Hepatic stellate cell (primary cell): Measurements from ENCODE around the gene AMD1.
"Not testable (repeated sequence)": the region's sequence is repeated elsewhere in the genome, so short reads cannot be mapped to it uniquely, and the experiment has no call there.

Source experiments
- DNase-seq: peaks from one replicate; pipeline ENCODE4 v3.0.0; 2011; ENCODE audit warnings: low spot score

The AMD1 gene

DNA sequence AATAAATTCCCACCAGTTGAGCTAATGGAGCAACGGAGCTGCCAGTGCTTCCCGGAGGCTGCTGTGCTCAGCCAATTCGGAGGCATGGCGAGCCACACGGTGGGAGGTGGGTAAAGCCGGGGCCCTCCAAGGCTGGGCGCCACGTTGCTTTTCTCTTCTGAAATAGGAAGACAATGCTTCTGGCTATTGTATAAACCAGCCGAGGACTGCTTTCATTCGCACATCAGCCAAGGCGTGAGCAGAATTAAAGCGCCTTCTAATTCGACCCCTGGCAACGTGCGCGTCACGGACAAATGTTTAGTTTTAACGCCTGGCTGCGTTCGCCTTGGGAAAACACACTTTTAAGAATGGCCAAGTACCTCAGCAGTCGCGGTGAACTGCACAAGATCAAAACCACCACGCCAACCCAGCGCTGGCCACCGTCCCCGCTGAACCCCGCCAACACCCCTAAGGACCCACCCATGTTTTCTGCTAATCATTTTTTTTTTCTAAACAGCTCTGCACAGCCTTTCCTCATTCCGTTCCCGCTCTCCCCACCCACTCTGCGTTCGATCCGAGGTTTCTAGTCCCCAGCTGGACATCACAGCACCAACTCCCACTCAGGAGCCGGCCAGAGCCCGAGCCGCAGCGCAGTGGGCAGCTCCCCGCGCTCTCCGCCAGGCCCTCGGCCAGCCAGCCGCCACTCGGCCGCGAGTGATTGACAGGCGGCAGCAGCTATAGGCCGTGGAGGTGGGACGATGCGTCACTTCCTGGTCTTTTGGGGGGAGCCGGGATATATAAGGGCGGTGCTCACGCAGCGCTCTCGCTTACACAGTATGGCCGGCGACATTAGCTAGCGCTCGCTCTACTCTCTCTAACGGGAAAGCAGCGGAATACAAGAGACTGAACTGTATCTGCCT lies at the start of gene AMD1:
AMD1 (plus strand) TSS at position 805 of the 899 bp plus-strand sequence. CDS start 321 bp downstream, outside the sequence.
- peak; percentile 99 for DNase-seq

- DNase-seq, result no peak
Observed at GRCh38 chr6:110826236-110827129, 48.1 kb upstream of the AMD1 start.

DNA sequence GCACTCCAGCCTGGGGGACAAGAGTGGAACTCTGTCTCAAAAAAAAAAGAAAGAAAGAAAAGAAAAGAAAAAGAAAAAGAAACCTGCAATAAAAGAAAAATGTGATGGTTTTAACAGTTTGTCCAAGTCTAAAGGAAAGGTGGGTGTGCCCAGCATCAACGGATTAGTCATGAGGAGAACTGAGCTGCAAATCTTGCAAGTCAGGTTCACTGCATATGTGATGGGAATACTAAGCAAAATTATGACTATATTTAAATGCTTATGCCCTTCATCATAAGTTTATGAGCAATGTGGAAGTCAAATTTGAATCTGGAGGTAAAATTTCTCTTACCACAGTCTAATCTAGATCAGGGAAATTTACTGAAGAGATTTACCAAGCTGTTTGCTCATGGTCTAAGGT lies 46.2 kb upstream of the AMD1 start:
- DNase-seq, result peak; percentile 6

DNA sequence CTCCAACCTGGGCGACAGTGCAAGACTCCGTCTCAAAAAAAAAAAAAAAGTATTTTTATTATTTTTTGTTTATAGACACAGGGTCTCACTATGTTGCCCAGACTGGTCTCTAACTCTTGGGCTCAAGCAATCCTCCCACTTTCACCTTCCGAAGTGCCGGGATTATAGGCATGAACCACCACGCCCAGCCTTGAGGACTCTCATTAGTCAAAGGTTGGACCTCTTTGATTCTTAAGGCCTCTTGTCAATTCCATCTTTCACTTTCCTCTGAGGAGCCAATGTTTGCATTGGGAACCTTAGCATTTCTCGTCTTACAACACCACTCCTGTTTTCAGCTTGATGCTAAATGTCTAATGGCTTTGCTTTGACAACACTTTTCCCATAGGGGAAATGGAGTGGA lies 43.2 kb upstream of the AMD1 start:
- no peak for DNase-seq

GRCh38 chr6:110833831-110834230 lies 40.8 kb upstream of the AMD1 start:
- no peak for DNase-seq

DNA sequence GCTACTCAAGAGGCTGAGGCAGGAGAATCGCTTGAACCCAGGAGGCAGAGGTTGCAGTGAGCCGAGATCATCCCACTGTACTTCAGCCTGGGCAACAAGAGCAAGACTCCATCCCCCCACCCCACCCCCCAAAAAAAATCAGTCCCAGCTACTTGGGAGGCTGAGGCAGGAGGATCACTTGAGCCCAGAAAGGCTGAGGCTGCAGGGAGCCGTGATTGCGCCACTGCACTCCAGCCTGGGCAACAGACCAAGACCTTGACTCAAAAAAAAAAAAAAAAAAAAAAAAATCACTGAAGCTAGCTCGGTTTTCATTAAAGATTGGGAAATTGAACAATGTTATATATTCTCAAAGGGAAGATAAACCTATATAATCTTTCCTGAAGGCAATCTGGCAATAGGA lies 38.8 kb upstream of the AMD1 start:
- not testable (repeated sequence) for DNase-seq

GRCh38 chr6:110841266-110841665 lies 33.3 kb upstream of the AMD1 start:
- DNase-seq, result no peak

DNA sequence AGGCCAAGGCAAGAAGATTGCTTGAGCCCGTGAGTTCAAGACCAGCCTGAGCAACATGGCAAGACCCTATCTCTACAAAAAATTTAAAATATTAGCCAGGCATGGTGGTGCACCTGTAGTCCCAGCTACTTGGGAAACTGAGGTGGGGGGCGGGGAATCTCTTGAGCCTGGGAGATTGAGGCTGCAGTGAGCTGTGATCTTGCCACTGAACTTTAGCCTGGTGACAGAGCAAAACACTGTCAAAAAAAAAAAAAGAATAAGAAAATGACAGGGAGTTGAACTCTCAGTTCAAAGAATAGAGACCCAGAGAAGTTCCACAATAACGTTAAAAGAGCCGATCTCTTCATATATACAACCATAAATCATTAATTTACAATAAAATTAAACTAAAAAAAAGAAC lies 24.8 kb upstream of the AMD1 start:
- no peak for DNase-seq

DNA sequence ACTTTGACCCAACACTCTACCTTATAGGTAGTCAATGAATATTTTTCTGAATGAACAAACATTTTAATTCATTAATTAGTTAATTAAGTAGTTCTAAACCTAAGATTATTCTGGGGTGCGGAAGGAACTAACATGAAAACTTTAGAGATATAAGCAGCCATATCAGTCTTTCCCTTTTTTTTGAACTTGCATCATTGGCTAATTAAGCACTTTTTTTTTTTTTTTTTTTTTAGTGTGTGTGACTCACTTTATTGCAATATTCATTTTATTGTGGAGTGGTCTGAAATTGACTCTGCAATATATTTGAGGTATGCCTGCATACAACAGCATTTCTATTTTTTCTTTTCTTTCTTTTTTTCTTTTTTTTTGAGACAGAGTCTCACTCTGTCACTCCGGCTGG lies 21.8 kb upstream of the AMD1 start:
- DNase-seq, result no peak

- no peak for DNase-seq
Observed at GRCh38 chr6:110853754-110854477, 20.7 kb upstream of the AMD1 start.

- no peak for DNase-seq
Observed at GRCh38 chr6:110856296-110856695, 18.3 kb upstream of the AMD1 start.

GRCh38 chr6:110858016-110858415 lies 16.6 kb upstream of the AMD1 start:
- no peak for DNase-seq

DNA sequence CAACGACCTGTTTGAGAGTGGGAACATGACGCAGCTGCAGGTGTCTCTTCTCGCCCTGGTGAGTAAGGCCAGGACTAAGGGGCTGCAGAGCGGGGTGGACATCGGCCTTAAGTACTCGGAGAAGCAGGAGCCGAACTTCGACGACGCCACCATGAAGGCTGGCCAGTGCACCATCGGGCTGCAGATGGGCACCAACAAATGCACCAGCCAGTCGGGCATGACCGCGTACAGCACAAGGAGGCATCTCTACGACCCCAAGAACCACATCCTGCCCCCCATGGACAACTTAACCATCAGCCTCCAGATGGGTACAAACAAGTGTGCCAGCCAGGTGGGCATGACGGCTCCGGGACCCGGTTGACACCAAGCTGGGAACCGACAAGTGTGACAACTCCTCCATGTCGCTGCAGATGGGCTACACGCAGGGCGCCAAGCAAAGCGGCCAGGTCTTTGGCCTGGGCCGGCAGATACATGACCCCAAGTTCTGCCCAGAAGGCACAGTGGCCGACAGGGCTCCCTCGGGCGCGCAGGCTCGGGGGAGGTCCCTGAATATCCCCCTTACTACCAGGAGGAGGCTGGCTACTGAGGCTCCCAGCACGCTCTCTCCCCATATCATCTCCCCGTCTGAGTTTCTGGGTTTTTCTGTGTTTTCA lies 15.9 kb upstream of the AMD1 start:
- no peak for DNase-seq

DNA sequence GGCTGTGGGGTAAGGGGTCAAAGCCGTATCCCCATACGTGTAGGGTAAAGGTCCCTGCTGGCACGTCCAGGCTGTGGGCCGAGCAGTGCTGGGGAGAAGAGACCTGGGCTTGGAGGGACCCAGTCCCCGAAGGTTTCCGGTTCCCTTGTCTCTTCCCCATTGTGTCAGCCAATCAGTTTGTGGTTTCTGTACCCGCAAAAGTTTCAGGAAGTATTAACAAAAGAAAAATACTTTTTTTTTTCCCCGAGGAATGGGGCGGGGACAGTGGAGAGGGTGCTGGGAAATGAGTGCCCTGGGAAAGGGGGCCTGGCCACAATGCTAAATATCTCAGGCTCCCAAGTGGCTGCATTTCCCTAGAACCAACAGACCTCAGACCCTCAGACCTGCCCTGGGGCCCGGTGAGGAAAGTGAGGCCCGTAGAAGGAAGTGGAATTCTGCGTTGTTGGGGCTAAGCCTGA lies 15.2 kb upstream of the AMD1 start:
- no peak for DNase-seq

DNA sequence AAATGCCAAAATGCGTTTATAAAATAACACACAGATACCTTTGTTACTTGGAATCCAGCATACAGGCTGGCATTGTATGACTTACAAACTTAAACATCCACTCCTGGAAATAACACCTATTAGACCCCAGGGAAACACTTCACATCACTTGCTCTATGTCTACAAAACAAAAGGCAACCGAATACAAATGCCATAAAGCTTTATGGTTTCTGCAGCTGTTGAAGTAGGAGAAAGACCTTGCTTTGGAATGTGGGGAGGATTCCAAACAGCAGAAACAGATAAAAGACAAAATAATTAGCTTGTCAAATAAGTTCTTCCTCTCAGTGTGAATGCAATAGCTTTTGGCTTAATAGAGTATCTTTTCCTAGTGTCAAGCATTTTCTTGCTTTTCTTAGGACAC lies 9.8 kb upstream of the AMD1 start:
- no peak for DNase-seq

DNA sequence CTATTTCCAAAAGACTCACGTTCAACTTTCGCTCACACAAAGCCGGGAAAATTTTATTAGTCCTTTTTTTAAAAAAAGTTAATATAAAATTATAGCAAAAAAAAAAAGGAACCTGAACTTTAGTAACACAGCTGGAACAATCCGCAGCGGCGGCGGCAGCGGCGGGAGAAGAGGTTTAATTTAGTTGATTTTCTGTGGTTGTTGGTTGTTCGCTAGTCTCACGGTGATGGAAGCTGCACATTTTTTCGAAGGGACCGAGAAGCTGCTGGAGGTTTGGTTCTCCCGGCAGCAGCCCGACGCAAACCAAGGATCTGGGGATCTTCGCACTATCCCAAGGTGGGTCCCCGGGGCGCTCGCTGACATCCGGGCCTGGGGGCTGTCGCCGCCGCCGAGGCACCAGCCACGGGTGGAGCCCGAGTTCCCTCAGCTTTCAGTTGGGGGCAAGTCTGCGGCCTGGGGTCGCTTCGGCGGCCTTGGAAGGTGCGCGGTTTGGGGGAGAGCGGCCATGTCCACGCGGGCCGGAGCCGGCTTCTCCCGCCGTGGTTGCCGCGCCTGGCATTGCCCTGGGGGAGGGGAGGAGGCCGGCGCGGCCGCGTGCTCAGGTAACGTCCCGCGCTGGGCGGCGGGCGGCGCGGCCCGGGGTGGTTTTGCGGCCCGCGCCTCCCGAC lies 429 bp downstream of the AMD1 start:
- peak; percentile 24 for DNase-seq

GRCh38 chr6:110875548-110876169 lies 1.1 kb downstream of the AMD1 start:
- peak; percentile 30 for DNase-seq

DNA sequence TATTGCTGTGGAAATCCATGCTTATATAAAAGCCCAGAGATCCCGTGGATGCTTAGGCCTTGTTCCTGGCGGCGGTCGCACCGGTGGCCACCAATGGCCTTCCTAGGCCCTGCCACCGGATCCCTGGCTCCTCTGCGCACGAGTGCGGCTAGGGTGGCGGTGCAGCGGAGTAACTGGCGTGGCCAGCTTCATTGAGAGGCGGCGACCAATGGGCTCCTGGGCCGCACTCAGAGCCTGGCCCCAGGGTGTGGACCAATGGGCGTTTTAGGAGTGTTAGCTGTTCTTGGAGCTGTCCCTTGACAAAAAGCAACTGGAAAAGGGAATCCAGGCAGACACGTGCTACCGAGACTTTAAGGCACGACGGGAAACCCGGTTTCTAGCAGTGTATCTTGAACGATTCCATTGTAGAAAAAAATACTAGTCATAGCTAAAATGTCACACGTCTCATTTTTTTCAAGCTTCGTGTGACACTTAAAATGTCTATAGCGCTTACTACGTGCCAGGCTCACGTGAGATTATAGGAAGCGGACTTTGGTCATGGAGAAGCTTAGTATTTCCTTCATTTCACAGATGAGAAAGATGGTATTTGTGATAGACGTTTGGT lies 1.7 kb downstream of the AMD1 start:
- peak; percentile 91 for DNase-seq

GRCh38 chr6:110876806-110877564 lies 2.4 kb downstream of the AMD1 start:
- no peak for DNase-seq
